Activated CD4-positive, alpha-beta T cell treated with anti-CD3 and anti-CD28 coated beads, Interleukin-10, Interleukin-2, amounts not matched to agents 100 ng/mL and 50 ng/mL, durations not matched to agents 16 hours and 8 hours (primary cell): ENCODE data around the gene NR5A1.

Experiments used
- DNase-seq: peaks from one replicate; pipeline ENCODE4 v3.0.0-alpha.2; 2020

Gene NR5A1

GRCh38 chr9:124479947-124480620, 27.1 kb downstream of the NR5A1 start:
- no peak for DNase-seq

- DNase-seq, result no peak
Measured at GRCh38 chr9:124479371-124479770, 27.8 kb downstream of the NR5A1 start.

- no peak for DNase-seq
Measured at GRCh38 chr9:124478354-124478753, 28.8 kb downstream of the NR5A1 start.

- DNase-seq, result no peak
Measured at GRCh38 chr9:124477648-124478285, 29.4 kb downstream of the NR5A1 start.

- DNase-seq, result no peak
Measured at GRCh38 chr9:124477211-124477647, 30.0 kb downstream of the NR5A1 start.

- no peak for DNase-seq
Measured at GRCh38 chr9:124475868-124476690, 31.1 kb downstream of the NR5A1 start.

- DNase-seq, result no peak
Measured at GRCh38 chr9:124475158-124475867, 31.9 kb downstream of the NR5A1 start.

- no peak for DNase-seq
Measured at GRCh38 chr9:124474151-124474550, 33.0 kb downstream of the NR5A1 start.

- no peak for DNase-seq
Measured at GRCh38 chr9:124473310-124473709, 33.9 kb downstream of the NR5A1 start.

- DNase-seq, result no peak
Measured at GRCh38 chr9:124472770-124473169, 34.4 kb downstream of the NR5A1 start.

GRCh38 chr9:124471761-124472160, 35.4 kb downstream of the NR5A1 start:
- DNase-seq, result no peak

GRCh38 chr9:124470726-124471125, 36.5 kb downstream of the NR5A1 start:
- no peak for DNase-seq

- DNase-seq, result no peak
Measured at GRCh38 chr9:124470306-124470705, 36.9 kb downstream of the NR5A1 start.

- no peak for DNase-seq
Measured at GRCh38 chr9:124469011-124469832, 38.0 kb downstream of the NR5A1 start.

- no peak for DNase-seq
Measured at GRCh38 chr9:124468061-124468740, 39.0 kb downstream of the NR5A1 start.

- no peak for DNase-seq
Measured at GRCh38 chr9:124467410-124468060, 39.7 kb downstream of the NR5A1 start.

GRCh38 chr9:124465736-124466135, 41.5 kb downstream of the NR5A1 start:
- no peak for DNase-seq

GRCh38 chr9:124462739-124463138, 44.5 kb downstream of the NR5A1 start:
- no peak for DNase-seq

GRCh38 chr9:124458441-124458840, 48.8 kb downstream of the NR5A1 start:
- DNase-seq, result no peak

- no peak for DNase-seq
Measured at GRCh38 chr9:124457887-124458431, 49.2 kb downstream of the NR5A1 start.
